Measurements from ENCODE around the gene MARK2. TPM values are rescaled to one million over a fixed set of nuclear protein-coding genes. Genes with fewer than 3 reads are reported as not detected.

The MARK2 gene
- total RNA-seq, 1 experiment from 2014 or later = 39.8 TPM

- no peak for DNase-seq (ENCODE audit: low read depth, low spot score)
- RAD21 ChIA-PET (ENCODE audit: low non-redundant PET in 1 of 2, low total read pairs in 2 of 2, uncharacterized antibody in 2 of 2, unreplicated experiment in 2 of 2) = interaction anchor here (1.0 to 1.5 kb wide), 4 partner anchors 11 to 108 kb away, joined by 3 to 10 read pairs (median 4); partner anchors contain the start of gene MARK2 (in 1 of the 2)
- CTCF ChIA-PET = interaction anchor here (1.2 to 4.1 kb wide), 12 partner anchors 10 to 352 kb away, joined by 3 to 66 read pairs (median 4); partner anchors contain the start of genes COX8A, MARK2, RCOR2 and ZFTA
Measured at GRCh38 chr11:63944987-63945386, 106.1 kb downstream of the MARK2 start.

More at GRCh38 chr11:63944987-63945386, 106.1 kb downstream of the MARK2 start:
- Histone ChIP-seq H4K20me1 (ENCODE audit: insufficient read depth) (no peaks in the 10 kb centered on the region; the same call in 1 of the 2 replicates), H3K9me3 (ENCODE audit: control insufficient read depth in 1 of 2, insufficient read depth in 1 of 2, low read depth in 1 of 2, low read length in 2 of 2) (no peaks in the 10 kb centered on the region), H3K4me1 (ENCODE audit: control insufficient read depth in 1 of 2, insufficient read depth in 2 of 2, low read length in 2 of 2) (peaks cover 0 to 16% of the 10 kb centered on the region in 2 experiments; a peak in 3 of 4 replicates), H2AFZ (ENCODE audit: low read depth, low read length, poor library complexity, severe bottlenecking) (no peak overlapping the region), H3K79me2 (ENCODE audit: insufficient read depth, low read length) (peaks cover 54% of the 10 kb centered on the region), H3K27me3 (ENCODE audit: insufficient read depth, low read length) (no peaks in the 10 kb centered on the region), H3K36me3 (ENCODE audit: control insufficient read depth in 1 of 2, insufficient read depth in 2 of 2, low read length in 2 of 2) (peaks cover 11 to 14% of the 10 kb centered on the region in 2 experiments; a peak in 3 of 4 replicates), H3K4me3 (replicated peaks in 1 of 2; ENCODE audit: low read depth in 1 of 2, low read length in 2 of 2) (no peak overlapping the region), H3K27ac (ENCODE audit: low read depth, low read length) (peak overlapping the region; percentile 3), H3K4me2 (ENCODE audit: low read length) (no peak overlapping the region), H3K9me2 (ENCODE audit: insufficient read depth) (no peaks in the 10 kb centered on the region), H3K9ac (ENCODE audit: low read length) (peak overlapping the region; percentile 19; the same call in 1 of the 2 replicates)
- no TSS peak for BruUV-seq (replicated peaks)
- TF ChIP-seq RAD21 (IDR thresholded peaks at IDR 0.05; ENCODE audit: low read depth) (no peak), YY1 (IDR thresholded peaks at IDR 0.05; ENCODE audit: extremely low read depth, insufficient replicate concordance, low read depth, low read length) (no peak), TCF7L2 (IDR thresholded peaks at IDR 0.05; ENCODE audit: borderline replicate concordance, extremely low read depth, insufficient read depth, insufficient read length) (no peak), SIN3A (IDR thresholded peaks at IDR 0.05; ENCODE audit: low read depth) (no peak), MAX (IDR thresholded peaks at IDR 0.05) (no peak), EZH2phosphoT487 (IDR thresholded peaks at IDR 0.05; ENCODE audit: borderline replicate concordance) (no peak), CBX3 (IDR thresholded peaks at IDR 0.05; ENCODE audit: low read depth) (no peak), EGR1 (IDR thresholded peaks at IDR 0.05; ENCODE audit: low read depth) (no peak), ELF1 (IDR thresholded peaks at IDR 0.05; ENCODE audit: borderline replicate concordance, low read depth) (no peak), SP1 (IDR thresholded peaks at IDR 0.05; ENCODE audit: low read depth) (no peak), JUND (IDR thresholded peaks at IDR 0.05) (no peak), ZBTB33 (IDR thresholded peaks at IDR 0.05; ENCODE audit: extremely low read depth, insufficient replicate concordance, low read length) (no peak), REST (IDR thresholded peaks at IDR 0.05; ENCODE audit: low read depth) (no peak), ZFX (IDR thresholded peaks at IDR 0.05) (no peak)
- POLR2A ChIA-PET = interaction anchor here (1.2 kb wide), 1 partner anchor 108 kb away, joined by 5 read pairs; no protein-coding TSS in a partner anchor
- ATAC-seq = no peak
- intact Hi-C loops (cut with micrococcal nuclease) = loop anchor here (1.0 to 2.0 kb wide), 2 partner anchors 108 to 178 kb away; no protein-coding TSS in a partner anchor
